Stimulated activated CD8-positive, alpha-beta memory T cell treated with anti-CD3 and anti-CD28 coated beads, Interleukin-4, amount 100 ng/mL, for 48 hours (primary cell): ENCODE measurements around the gene LRRTM3.

Experiments used
- DNase-seq: peaks from one replicate; pipeline ENCODE4 v3.0.0-alpha.2; 2020

Gene LRRTM3

GRCh38 chr10:66925896-66926715 lies at the start of gene LRRTM3:
Gene LRRTM3, plus strand, starts transcription at chr10:66926036.
- peak; percentile 25 for DNase-seq

DNA sequence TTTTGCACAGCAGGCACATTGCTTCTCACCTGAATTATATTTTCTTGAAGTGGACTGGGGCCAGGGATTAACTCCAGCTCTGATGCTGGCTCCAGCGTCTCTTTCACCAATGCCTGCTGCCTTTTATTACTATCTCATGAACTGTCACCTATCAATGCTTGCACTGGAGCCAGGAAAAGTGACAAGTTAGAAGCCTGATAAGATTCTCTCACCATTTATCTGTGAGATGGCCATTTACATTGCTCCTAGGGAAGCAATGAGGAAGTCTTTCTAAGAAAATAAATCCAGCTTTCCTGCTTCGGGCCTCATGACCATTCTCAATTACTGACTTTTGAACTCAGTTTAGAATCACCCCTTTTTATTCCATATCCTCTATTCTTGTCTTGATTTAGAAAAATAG lies 48.5 kb upstream of the LRRTM3 start:
- DNase-seq: no peak

DNA sequence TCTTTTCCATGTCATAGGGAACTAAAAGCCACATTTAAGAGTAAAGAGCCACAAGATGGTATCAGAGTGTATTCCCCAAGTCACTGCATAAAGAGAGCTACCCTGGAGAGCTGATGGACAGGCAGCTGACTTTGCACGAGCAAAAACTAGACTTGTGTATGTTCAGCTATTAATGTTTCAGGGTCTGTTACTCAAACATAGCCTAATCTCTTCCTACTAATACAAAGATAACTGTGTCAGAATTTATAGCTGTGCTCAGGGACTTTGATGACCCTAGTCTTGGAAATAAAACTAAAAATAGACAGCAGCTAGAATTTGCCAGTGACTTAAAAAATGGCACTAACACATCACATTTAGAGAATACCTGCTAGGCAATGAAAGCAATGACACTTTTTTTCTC lies 45.5 kb upstream of the LRRTM3 start:
- no peak for DNase-seq

DNA sequence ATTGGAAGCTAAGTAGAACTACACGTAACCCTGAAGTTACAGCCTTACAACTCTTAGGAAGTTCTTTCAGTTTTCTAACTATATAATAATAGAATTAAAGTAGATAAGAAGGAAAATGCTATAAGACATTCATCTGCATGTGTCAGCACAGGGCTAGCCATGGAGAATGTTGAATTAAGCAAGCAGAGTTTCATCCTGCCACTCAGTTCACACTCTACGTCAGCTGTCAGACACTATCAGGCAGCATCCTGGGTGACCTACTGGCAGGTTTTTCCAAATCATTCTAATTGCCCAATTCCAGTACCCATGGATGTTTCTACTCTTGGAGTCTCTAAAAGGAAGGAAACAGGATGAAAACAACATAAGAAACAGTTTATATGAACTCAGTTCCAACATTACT lies 45.0 kb upstream of the LRRTM3 start:
- no peak for DNase-seq

- DNase-seq: no peak
Observed at GRCh38 chr10:66881814-66882213, 44.0 kb upstream of the LRRTM3 start.

- DNase-seq: no peak
Observed at GRCh38 chr10:66882271-66882670, 43.6 kb upstream of the LRRTM3 start.

DNA sequence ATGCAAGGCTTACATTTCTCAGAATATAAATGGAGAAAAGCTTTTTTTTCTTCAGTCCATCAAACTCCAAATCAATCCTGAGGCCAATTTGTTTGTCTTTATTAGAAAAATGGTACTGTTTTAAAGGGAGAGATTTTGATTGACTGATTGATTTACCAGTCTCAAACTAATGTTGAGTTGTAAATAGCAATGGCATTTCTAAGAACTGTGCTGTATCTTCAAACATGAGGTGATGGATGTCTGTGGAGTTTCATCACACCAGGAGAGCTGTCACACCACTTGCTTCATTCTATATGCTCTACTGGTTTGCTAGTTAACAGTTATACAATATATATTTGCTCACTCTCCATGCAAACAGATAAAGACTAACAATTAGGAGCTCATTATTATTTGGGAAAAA lies 39.0 kb upstream of the LRRTM3 start:
- DNase-seq: no peak

DNA sequence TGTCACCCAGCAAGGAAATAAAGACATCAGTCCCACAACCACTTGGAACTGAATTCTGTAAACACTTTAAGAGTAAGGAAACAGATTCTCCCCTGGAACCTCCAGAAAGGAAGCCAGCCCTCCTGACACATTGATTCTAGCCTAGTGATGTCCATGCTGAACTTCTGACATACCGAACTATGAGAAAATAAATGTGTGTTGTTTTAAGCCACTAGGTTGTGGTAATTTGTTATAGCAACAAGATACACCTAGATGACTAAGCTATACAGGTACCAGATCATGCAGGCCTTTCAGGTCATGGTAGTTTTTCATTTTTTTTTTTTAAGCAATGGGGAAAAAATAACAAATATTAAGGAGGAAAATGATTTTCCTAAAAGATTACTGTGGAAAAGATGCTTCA lies 37.6 kb upstream of the LRRTM3 start:
- no peak for DNase-seq

- DNase-seq: no peak
Observed at GRCh38 chr10:66892871-66893270, 33.0 kb upstream of the LRRTM3 start.

DNA sequence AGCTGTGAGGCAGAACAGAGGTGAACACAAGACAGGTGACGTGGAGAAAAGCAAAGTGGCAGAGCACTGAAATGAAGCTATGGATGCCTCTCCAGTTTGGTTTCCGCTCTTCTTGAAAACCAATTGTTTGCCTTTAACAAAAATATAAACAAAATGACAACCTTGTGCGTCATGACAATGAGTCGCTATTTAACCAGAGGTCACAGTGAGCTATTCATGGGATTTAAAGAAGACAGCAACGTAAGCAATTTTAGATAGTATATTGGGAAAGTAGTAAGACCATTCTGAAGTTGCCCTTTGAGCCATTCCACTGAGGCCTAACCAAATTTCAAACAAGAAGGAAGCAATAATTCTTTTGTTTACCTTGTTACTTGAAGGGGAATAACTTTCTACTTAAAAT lies 15.2 kb upstream of the LRRTM3 start:
- DNase-seq: no peak

DNA sequence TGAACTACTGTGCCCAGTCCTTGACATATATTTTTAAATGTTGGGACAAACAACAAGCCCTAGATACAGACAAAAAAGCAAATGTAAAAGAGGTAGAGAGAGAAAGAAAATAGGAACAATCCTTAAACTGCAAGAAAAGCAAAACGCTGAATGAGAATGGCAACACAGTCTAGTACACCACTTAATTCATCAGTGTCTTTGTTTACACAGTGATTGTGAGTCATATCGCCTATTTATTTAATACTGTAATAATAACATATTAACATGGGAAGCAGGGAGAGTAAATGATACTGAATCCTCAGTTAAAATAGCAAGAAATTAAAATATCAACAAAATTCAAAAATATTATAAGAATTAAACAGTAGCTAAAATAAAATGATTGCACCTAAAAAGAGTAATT lies 9.8 kb upstream of the LRRTM3 start:
- no peak for DNase-seq

DNA sequence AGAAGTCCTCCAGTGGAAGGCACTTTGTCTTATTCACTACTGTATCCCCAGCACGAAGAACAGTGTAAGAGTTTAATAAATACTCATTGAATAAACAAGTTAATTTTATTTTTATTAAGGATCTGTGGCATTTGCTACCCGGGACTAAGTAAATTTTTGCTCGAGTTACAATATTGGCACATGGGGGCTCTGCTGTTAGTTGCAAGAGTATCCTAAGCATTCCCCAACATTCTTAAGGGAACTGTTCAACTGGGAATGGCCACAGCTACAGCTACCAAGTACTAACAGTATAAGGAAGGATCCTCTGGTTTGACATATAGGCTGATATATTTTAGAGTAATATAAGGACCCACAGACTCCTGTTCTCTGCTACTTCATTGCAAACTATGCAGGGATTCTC lies 8.7 kb upstream of the LRRTM3 start:
- DNase-seq: no peak

GRCh38 chr10:66919248-66919647 lies 6.6 kb upstream of the LRRTM3 start:
- no peak for DNase-seq

GRCh38 chr10:66924674-66925345 lies 1.0 kb upstream of the LRRTM3 start:
- no peak for DNase-seq

DNA sequence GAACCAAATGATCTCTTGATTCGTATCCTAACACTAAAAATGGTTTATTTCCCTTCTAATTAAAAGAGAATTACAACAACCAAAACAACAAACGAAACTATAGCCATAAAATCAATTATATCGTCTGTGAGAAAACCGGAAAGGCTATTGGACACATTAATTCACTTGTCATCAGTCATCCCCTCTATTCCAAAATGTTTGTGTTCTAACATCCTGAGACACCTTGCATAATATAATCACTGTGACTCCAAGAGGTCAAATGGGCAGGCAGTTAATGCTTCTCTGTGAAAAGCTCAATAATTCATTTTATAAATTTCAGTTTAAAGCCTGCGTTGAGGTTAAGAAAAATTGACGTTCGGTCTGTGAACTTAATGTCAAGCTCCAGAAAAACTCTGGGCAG lies 463 bp upstream of the LRRTM3 start:
- DNase-seq: no peak

GRCh38 chr10:66926841-66927240 lies 1.0 kb downstream of the LRRTM3 start:
- no peak for DNase-seq

- DNase-seq: no peak
Observed at GRCh38 chr10:66927251-66927935, 1.6 kb downstream of the LRRTM3 start.

GRCh38 chr10:66927971-66928770 lies 2.3 kb downstream of the LRRTM3 start:
- no peak for DNase-seq

DNA sequence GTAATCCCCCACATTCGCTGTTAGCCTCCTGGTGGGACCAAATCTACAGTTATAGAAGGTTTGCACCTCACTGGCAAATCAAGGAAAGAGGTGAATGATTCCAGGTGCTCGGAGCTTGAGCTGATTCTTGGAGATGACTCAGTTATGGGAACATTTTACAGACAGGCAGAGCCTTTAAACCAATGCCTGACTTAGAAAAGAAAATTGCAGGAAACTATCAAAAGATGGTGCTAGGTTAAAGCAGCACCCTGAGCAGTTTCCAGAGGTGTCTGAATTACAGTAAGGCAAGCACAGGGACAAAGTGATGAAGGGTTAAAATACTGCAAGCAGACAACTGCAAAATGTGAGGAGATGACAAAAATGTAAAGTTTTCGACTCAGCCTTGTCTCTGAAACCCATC lies 2.9 kb downstream of the LRRTM3 start:
- DNase-seq: no peak

GRCh38 chr10:66929375-66929774 lies 3.5 kb downstream of the LRRTM3 start:
- DNase-seq: no peak

- DNase-seq: no peak
Observed at GRCh38 chr10:66931340-66931948, 5.6 kb downstream of the LRRTM3 start.

DNA sequence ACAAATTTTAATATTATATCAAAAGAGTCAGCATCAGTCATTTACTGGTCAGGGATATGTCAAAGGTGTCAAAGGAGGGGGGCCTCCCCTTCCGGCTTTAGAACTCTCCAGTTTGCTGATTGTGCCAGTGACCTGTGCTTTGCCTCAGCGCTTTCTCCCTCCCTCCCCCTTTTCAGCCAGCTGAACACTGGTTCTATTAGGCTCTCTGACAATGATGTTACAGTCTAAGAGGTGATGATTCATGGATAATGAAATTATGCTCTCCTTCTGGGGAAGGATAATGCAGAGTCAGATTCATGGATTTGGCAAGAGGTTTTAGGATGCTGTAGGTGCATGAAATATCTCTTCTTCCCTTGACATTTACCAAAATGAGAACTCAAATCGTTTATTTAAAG lies 6.1 kb downstream of the LRRTM3 start:
- no peak for DNase-seq

DNA sequence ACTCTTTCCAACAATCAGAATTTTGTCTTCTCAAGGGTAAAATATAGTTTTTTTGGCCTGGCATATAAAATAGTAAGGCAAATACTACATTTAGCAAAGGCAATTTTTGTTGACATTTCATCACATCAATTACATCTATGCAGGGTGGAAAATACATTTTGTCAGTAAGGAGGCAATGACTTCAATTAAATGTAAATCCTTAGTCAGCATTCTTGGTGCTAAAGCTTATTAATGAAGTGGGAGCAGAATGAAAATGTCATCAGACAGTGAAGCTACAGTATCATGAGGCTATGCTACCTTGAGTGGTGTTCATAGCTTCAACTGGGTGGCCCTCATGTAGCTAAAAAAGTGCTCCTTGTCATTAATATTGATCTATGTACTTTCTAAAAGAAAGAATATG lies 8.9 kb downstream of the LRRTM3 start:
- no peak for DNase-seq
